Retinal pigment epithelial cell (primary cell): ENCODE measurements around the gene SLC12A3.

ENCODE experiments used
- DNase-seq: peaks from one replicate; pipeline ENCODE4 v3.0.0-alpha.2; 2010; ENCODE audit warnings: low read depth
- H3K4me3 ChIP-seq: 2 replicates; pipeline ENCODE4 v1.5.1; 2011; ENCODE audit warnings: mild to moderate bottlenecking, low read length, control low read depth, moderate library complexity
- CTCF ChIP-seq: conservative IDR thresholded peaks from 2 replicates; pipeline ENCODE4 v1.5.1; 2011; ENCODE audit warnings: low read depth, low read length, control low read depth, inconsistent platforms

SLC12A3 gene

GRCh38 chr16:56852401-56852730 is 12.6 kb upstream of the SLC12A3 start:
- TF ChIP-seq CTCF, result no peak
- no peak for DNase-seq
- H3K4me3 ChIP-seq, result no peak overlapping the region

- no peak for DNase-seq
- no peak overlapping the region for H3K4me3 ChIP-seq
- TF ChIP-seq CTCF, result no peak
These were observed 12.0 kb upstream of the SLC12A3 start for GRCh38 chr16:56852968-56853367.

DNA sequence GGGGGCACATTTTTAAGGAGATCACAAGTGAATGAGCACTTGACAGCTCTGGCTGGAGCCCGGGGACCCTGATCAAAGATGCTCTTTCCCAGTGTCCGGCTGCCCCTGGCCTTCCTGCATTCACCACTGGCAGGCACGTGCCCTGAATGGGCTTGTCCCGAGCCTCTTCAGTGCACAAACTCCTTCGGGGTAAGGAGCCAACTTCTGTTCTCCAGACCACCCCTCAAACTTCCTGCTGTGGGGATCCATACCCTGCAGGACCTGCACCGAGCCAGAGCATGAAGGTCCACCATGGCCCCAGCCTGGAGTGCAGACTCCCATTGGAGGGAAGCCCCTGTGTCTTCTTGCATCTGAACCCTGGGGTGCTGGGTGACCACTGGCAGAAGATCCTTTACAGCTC is 9.8 kb upstream of the SLC12A3 start:
- no peak for DNase-seq
- TF ChIP-seq CTCF, result no peak

GRCh38 chr16:56855946-56856345 is 9.1 kb upstream of the SLC12A3 start:
- DNase-seq, result no peak
- TF ChIP-seq CTCF, result no peak
- no peak overlapping the region for H3K4me3 ChIP-seq

More for the DNA sequence above, 9.8 kb upstream of the SLC12A3 start:
- no peak overlapping the region for H3K4me3 ChIP-seq

- TF ChIP-seq CTCF, result no peak
- no peak for DNase-seq
These were observed 8.0 kb upstream of the SLC12A3 start for GRCh38 chr16:56856876-56857447.

DNA sequence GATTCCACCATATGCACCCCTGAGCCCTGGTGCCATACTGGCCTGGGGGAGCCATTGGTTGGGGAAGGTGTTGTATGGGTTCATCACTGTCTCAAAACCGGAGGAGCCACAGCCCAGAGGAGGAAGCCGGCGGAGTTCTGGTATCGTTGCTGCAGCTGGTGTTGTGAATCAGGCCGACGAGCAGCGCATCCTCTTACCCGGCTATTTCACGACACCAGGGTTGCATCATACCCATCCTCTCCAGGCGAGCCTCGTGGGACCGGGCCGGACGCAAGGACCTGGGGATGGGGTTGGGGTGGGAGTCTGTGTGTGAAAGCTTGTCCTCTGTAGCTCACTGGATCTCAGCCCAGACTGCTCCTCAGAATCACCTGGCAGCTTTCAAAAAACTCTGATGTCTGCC is 6.6 kb upstream of the SLC12A3 start:
- no peak overlapping the region for H3K4me3 ChIP-seq
- DNase-seq, result no peak
- no peak for TF ChIP-seq CTCF

More at GRCh38 chr16:56856876-56857447, 8.0 kb upstream of the SLC12A3 start:
- no peak overlapping the region for H3K4me3 ChIP-seq

GRCh38 chr16:56859636-56860035 is 5.4 kb upstream of the SLC12A3 start:
- no peak for DNase-seq
- TF ChIP-seq CTCF, result no peak
- no peak overlapping the region for H3K4me3 ChIP-seq
